Measurements from ENCODE around the gene NDUFAF8. TPM values are rescaled to one million over a fixed set of nuclear protein-coding genes. Genes with fewer than 3 reads are reported as not detected.

Gene NDUFAF8
- total and polyA plus RNA-seq, 7 donors: 8.6 to 52.4 (median 30.0) TPM

DNA sequence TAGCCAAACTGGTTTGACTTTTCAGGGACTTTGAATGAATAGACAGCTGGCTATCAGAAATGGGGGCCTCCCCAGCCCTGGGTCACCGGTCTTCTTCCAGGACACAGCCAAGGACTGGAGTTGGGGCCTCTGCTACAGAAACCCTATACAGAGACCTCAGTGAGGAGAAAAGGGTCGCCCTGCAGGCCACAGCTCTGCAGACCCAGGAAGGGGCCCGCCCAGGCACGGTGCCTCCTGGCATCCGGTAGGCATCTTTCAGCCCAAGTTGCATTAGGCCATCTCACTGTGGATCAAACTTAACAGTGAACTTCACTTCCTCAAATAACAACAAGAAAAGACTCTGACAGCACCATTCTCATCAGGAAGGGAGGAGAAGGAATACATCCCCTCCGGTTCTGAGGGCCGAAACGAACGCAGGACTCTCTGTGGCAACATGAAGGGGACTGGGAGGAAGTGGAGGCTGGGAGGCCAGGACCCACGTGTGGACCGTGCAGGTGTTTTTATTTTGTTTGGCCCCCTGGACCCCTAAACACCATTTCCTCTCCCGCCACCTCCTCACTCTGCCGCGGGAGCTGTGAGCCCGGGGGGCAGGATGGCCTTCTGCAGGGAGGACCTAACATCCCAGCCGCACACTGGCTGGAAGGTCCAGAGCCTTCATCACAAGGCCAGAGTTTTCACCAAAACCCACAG is 48.8 kb downstream of the NDUFAF8 start:
- Histone ChIP-seq H3K27ac (peak overlapping the region in 1 of 4 donors; percentile 11), H3K4me1 (peaks cover 0 to 25% (median 22%) of the 10 kb centered on the region in 4 donors), H3K9me3 (no peaks in the 10 kb centered on the region), H3K27me3 (no peaks in the 10 kb centered on the region), H3K4me3 (no peak overlapping the region), H3K36me3 (peaks cover 0 to 29% (median 14%) of the 10 kb centered on the region in 4 donors)
- 81 to 91% methylated on average over 16 of the region's 16 CpGs for WGBS, 2 donors
- TF ChIP-seq, protein P1, sequence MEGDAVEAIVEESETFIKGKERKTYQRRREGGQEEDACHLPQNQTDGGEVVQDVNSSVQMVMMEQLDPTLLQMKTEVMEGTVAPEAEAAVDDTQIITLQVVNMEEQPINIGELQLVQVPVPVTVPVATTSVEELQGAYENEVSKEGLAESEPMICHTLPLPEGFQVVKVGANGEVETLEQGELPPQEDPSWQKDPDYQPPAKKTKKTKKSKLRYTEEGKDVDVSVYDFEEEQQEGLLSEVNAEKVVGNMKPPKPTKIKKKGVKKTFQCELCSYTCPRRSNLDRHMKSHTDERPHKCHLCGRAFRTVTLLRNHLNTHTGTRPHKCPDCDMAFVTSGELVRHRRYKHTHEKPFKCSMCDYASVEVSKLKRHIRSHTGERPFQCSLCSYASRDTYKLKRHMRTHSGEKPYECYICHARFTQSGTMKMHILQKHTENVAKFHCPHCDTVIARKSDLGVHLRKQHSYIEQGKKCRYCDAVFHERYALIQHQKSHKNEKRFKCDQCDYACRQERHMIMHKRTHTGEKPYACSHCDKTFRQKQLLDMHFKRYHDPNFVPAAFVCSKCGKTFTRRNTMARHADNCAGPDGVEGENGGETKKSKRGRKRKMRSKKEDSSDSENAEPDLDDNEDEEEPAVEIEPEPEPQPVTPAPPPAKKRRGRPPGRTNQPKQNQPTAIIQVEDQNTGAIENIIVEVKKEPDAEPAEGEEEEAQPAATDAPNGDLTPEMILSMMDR (IDR thresholded peaks at IDR 0.05): no peak
- TF ChIP-seq POLR2A (IDR thresholded peaks at IDR 0.05) (no peak), EP300 (IDR thresholded peaks at IDR 0.05) (no peak), POLR2AphosphoS5 (IDR thresholded peaks at IDR 0.05) (no peak)
- no peak for DNase-seq
- intact Hi-C loops (cut with DNase I): no loop called here

DNA sequence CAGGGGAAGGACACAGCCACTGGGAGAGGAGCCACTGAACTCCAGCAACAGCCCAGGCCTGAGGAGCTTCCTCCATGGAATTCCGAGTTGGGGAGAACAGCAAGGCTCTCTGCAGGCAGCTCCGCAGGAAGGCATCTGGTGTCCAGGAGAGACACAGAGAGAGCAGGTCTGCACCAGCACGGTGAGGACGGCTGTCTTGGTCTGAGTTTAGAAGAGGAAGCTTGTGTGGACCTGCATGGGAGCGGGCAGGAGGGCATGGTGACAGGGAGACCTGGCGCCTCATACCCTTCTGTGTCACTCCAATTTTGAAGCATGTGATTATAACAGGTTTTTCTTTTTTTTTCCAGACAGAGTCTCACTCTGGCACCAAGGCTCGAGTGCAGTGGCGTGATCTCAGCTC is 49.6 kb downstream of the NDUFAF8 start:
- peaks cover 0 to 24% (median 12%) of the 10 kb centered on the region in 4 donors for H3K36me3 ChIP-seq
- intact Hi-C loops (cut with DNase I): no loop called here

DNA sequence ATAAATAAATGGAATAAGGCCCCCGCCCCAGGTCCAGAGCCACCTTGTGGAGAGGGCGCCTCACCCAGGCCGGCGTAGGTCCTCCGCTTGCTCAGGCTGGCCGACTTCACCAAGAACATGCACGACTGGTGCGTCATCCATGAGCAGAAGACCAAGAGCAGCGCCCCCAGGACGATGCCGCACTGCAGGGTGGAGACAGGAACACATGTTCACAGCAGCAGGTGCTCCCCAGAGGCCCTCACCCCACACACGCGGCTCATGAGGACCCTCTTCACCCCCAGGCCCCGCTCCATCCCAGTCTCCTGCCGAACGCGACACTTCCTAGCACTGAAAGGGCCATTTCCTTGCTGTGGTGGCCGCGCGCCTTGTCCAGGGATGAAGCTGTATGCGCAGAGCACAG is 50.5 kb downstream of the NDUFAF8 start:
- Histone ChIP-seq H3K36me3 (peaks cover 0 to 24% (median 12%) of the 10 kb centered on the region in 4 donors), H3K27me3 (no peaks in the 10 kb centered on the region), H3K9me3 (no peaks in the 10 kb centered on the region), H3K27ac (no peak overlapping the region), H3K4me1 (peaks cover 0 to 42% (median 37%) of the 10 kb centered on the region in 4 donors), H3K4me3 (no peak overlapping the region)
- DNase-seq: no peak
- TF ChIP-seq POLR2AphosphoS5 (IDR thresholded peaks at IDR 0.05) (no peak), EP300 (IDR thresholded peaks at IDR 0.05) (no peak), POLR2A (IDR thresholded peaks at IDR 0.05) (no peak)
- intact Hi-C loops (cut with DNase I): loop anchor here (1.0 kb wide), 1 partner anchor 195 kb away; no protein-coding TSS in a partner anchor
- WGBS, 2 donors: 96% methylated on average over 21 of the region's 21 CpGs

More for the DNA sequence above, 49.6 kb downstream of the NDUFAF8 start:
- 89 to 94% methylated on average over 8 of the region's 8 CpGs for WGBS, 2 donors
- H3K9me3 ChIP-seq: no peaks in the 10 kb centered on the region
- peaks cover 0 to 33% (median 29%) of the 10 kb centered on the region in 4 donors for H3K4me1 ChIP-seq
- TF ChIP-seq, protein P1 (IDR thresholded peaks at IDR 0.05): no peak
- no peak for TF ChIP-seq POLR2A (IDR thresholded peaks at IDR 0.05)
- no peak for TF ChIP-seq POLR2AphosphoS5 (IDR thresholded peaks at IDR 0.05)
- no peak for TF ChIP-seq EP300 (IDR thresholded peaks at IDR 0.05)
- no peak overlapping the region for H3K27ac ChIP-seq
- no peak overlapping the region for H3K4me3 ChIP-seq
- no peak for DNase-seq
- H3K27me3 ChIP-seq: no peaks in the 10 kb centered on the region

DNA sequence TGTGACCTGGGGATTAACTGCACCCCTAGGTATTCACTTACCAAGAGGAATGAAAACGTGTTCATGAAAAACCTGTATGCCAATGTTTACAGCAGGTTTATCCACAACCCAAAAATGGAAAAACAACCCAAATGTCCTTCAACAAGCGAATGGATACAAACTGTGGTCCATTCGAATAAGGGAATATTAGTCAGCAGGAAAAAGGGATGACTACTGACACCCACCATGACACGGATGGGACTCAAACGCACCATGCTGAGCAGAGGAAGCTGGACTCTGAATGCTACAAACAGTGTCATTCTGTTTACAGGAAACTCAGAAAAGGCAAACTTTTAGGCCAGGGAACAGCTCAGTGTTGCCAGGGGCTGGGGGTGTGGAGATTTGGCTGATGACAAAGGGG is 51.1 kb downstream of the NDUFAF8 start:
- Histone ChIP-seq H3K27ac (no peak overlapping the region), H3K4me3 (no peak overlapping the region), H3K27me3 (no peaks in the 10 kb centered on the region), H3K36me3 (peaks cover 0 to 24% (median 12%) of the 10 kb centered on the region in 4 donors), H3K4me1 (peaks cover 0 to 43% (median 39%) of the 10 kb centered on the region in 4 donors), H3K9me3 (no peaks in the 10 kb centered on the region)
- DNase-seq: no peak
- intact Hi-C loops (cut with DNase I): loop anchor here (1.0 kb wide), 1 partner anchor 194 kb away; no protein-coding TSS in a partner anchor
- TF ChIP-seq, protein P1 (IDR thresholded peaks at IDR 0.05): no peak
- TF ChIP-seq POLR2AphosphoS5 (IDR thresholded peaks at IDR 0.05) (no peak), EP300 (IDR thresholded peaks at IDR 0.05) (no peak), POLR2A (IDR thresholded peaks at IDR 0.05) (no peak)
- WGBS, 2 donors: 96% methylated on average over 5 of the region's 5 CpGs

Other genes starting within 250 kb of the NDUFAF8 start
- 10 to 100 TPM; 15.7 to 28.2 (median 22.2) TPM for gene CHMP6, start 247.5 kb upstream of the NDUFAF8 start, total RNA-seq
- 10 to 100 TPM; 36.3 to 40.4 (median 37.2) TPM for gene CHMP6, start 247.5 kb upstream of the NDUFAF8 start, polyA plus RNA-seq
- 10 to 100 TPM; 32.6 to 52.3 (median 50.9) TPM for gene BAIAP2, start 204.2 kb upstream of the NDUFAF8 start, total RNA-seq
- gene BAIAP2, start 204.2 kb upstream of the NDUFAF8 start, polyA plus RNA-seq: 10 to 100 TPM in 2 of 3 donors, 1 to 10 TPM in 1; 6.5 to 17.2 (median 14.4) TPM
- gene PVALEF, start 73.8 kb upstream of the NDUFAF8 start, total RNA-seq: not detected
- not detected for gene PVALEF, start 73.8 kb upstream of the NDUFAF8 start, polyA plus RNA-seq
- 1 to 10 TPM in 3 of 4 donors, under 1 TPM in 1; 0.16 to 9.6 (median 5.4) TPM for gene AATK, start 73.1 kb upstream of the NDUFAF8 start, total RNA-seq
- gene AATK, start 73.1 kb upstream of the NDUFAF8 start, polyA plus RNA-seq: 1 to 10 TPM in 2 of 3 donors, under 1 TPM in 1; 0.69 to 4.2 (median 4.1) TPM
- gene CEP131, start 16.4 kb upstream of the NDUFAF8 start, total RNA-seq: 10 to 100 TPM in 1 of 4 donors, 1 to 10 TPM in 3; 4.1 to 11.6 (median 5.1) TPM
- gene CEP131, start 16.4 kb upstream of the NDUFAF8 start, polyA plus RNA-seq: 10 to 100 TPM in 1 of 3 donors, 1 to 10 TPM in 2; 1.8 to 10.5 (median 4.8) TPM
- gene TEPSIN, start 263 bp upstream of the NDUFAF8 start, total RNA-seq: 10 to 100 TPM; 15.7 to 42.8 (median 24.4) TPM
- gene TEPSIN, start 263 bp upstream of the NDUFAF8 start, polyA plus RNA-seq: 10 to 100 TPM in 2 of 3 donors, 1 to 10 TPM in 1; 6.9 to 33.5 (median 11.4) TPM
- 10 to 100 TPM; 32.1 to 54.8 (median 42.3) TPM for gene SLC38A10, start 56.0 kb downstream of the NDUFAF8 start, total RNA-seq
- gene SLC38A10, start 56.0 kb downstream of the NDUFAF8 start, polyA plus RNA-seq: 10 to 100 TPM in 2 of 3 donors, 1 to 10 TPM in 1; 7.8 to 88.7 (median 14.1) TPM
- 10 to 100 TPM in 1 of 4 donors, 1 to 10 TPM in 3; 3.8 to 18.6 (median 7.2) TPM for gene BAHCC1, start 156.1 kb downstream of the NDUFAF8 start, total RNA-seq
- gene BAHCC1, start 156.1 kb downstream of the NDUFAF8 start, polyA plus RNA-seq: 10 to 100 TPM in 1 of 3 donors, 1 to 10 TPM in 2; 1.8 to 12.9 (median 3.0) TPM